ENCODE data around the gene VCAN.

The VCAN gene

DNA sequence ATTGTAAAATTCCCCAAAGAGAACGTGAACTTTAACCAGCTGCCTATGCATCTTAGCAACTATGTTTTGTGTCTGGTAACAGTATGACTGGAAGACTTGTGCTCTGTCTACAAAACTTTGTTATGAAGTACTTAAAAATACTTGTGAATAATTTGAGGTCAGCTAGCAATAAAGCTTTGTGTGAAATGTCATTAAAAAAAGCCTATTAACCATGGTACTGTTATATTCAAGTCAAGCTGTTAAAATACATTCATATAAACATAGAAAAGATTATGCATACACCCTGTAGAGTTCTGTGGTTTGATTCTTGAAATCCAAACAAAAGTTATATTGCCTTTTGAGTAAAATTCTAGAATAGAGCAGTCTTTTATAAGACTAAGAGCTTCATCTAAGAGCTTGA lies 60.1 kb downstream of the VCAN start:
- no peak for DNase-seq (ENCODE audit: low read depth in 2 of 2)

DNA sequence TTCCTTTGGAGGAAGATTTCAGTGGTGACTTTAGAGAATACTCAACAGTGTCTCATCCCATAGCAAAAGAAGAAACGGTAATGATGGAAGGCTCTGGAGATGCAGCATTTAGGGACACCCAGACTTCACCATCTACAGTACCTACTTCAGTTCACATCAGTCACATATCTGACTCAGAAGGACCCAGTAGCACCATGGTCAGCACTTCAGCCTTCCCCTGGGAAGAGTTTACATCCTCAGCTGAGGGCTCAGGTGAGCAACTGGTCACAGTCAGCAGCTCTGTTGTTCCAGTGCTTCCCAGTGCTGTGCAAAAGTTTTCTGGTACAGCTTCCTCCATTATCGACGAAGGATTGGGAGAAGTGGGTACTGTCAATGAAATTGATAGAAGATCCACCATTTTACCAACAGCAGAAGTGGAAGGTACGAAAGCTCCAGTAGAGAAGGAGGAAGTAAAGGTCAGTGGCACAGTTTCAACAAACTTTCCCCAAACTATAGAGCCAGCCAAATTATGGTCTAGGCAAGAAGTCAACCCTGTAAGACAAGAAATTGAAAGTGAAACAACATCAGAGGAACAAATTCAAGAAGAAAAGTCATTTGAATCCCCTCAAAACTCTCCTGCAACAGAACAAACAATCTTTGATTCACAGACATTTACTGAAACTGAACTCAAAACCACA lies 67.4 kb downstream of the VCAN start:
- no peak for DNase-seq (ENCODE audit: low read depth in 2 of 2)

- DNase-seq (ENCODE audit: low read depth in 2 of 2), result no peak
These were observed 67.9 kb downstream of the VCAN start for GRCh38 chr5:83539463-83539790.

- no peak for DNase-seq (ENCODE audit: low read depth in 2 of 2)
These were observed 68.6 kb downstream of the VCAN start for GRCh38 chr5:83540105-83540504.

DNA sequence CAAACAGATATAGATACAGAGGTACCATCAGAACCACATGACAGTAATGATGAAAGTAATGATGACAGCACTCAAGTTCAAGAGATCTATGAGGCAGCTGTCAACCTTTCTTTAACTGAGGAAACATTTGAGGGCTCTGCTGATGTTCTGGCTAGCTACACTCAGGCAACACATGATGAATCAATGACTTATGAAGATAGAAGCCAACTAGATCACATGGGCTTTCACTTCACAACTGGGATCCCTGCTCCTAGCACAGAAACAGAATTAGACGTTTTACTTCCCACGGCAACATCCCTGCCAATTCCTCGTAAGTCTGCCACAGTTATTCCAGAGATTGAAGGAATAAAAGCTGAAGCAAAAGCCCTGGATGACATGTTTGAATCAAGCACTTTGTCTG lies 69.2 kb downstream of the VCAN start:
- DNase-seq (ENCODE audit: low read depth in 2 of 2), result no peak

- no peak for DNase-seq (ENCODE audit: low read depth in 2 of 2)
These were observed 71.3 kb downstream of the VCAN start for GRCh38 chr5:83542839-83543238.

DNA sequence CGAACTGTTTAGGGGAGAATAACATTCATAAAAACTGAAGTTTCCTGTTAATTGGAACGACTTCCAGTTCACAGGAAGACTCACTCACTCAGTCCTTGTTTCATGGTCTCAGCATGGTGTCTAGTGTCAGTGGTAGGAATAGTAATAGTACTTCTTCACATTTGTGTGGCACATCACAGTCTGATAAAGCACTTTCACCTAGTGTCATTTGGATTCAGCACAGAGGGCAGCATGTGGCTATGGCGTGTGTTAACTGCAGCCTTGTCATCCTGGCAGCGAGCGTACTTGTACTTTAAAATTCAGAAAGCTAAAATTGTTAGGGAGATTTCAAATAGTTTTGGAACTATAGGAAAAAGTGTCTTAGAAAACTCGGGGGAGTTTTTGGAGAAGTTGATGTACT lies 72.4 kb downstream of the VCAN start:
- DNase-seq (ENCODE audit: low read depth in 2 of 2), result no peak

DNA sequence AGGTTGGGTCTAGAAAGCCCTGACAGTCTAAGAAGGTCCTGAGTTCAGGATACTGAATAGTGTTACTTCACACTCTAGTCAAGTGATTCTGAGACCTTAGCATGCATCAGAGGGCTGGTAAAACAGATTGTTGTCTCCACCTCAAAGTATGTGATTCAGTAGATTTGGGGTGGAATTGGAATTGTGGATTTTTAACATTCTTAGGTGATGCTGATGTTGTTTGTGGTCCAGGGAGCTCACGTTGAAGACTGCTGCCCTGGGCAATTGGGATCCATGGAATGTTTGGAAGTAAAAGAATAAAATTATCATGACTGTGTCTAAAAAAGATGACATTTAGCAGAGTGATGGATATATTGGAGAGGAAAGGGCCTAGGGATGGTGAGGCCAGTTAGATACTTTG lies 75.6 kb downstream of the VCAN start:
- no peak for DNase-seq (ENCODE audit: low read depth in 2 of 2)

DNA sequence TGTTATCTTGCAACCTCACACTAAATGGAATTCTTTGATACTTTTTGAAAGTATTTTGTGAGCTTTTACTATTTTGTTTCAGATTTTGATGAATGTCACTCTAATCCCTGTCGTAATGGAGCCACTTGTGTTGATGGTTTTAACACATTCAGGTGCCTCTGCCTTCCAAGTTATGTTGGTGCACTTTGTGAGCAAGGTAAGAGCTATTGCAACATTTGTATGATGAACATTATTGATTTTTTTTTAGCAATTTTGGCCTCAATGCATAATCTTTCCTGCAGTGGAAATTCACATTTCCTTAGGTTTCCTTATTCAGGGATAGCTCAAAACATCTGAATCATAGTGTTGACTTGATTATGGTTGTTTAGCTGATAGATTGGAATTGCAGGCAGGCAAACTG lies 76.3 kb downstream of the VCAN start:
- no peak for DNase-seq (ENCODE audit: low read depth in 2 of 2)

DNA sequence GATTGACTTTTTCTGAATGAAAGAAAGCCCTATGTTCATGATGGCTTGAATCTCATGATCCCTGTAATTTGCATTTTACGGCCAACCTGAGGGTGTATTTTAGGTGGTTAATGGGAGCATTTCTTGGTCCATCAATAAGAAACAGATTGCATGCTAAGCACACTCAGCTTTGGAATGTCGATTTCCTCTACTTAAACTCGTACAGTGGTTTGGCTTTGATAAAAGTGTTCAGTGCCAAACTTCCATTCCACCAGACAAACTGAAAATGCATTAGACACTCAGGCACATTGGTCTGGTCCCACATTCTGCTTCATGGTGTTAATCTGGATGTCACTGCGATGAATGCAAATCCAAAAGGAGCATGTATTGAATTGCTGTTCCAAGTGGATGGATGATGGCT lies 77.0 kb downstream of the VCAN start:
- no peak for DNase-seq (ENCODE audit: low read depth in 2 of 2)

DNA sequence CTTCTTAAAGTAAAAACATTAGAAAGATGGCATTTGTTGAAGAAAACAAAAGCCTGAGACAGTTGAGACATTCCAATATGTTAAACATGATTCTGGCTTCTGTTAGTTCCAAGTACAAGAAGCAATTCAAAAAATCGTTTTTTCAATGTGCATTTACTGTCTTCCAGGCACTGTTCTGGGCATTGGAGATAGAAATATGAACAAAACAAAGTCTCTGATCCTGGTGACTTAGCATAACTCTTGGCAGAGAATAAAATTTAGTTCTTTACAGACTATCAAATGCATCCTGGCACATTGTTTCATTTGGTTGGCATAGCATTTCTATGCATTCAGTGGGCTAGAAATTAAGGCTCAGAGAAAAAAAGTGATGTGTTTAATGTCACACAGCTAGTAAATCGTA lies 77.5 kb downstream of the VCAN start:
- DNase-seq (ENCODE audit: low read depth in 2 of 2), result no peak

- no peak for DNase-seq (ENCODE audit: low read depth in 2 of 2)
These were observed 78.1 kb downstream of the VCAN start for GRCh38 chr5:83549674-83550073.

GRCh38 chr5:83551821-83552220 lies 80.3 kb downstream of the VCAN start:
- DNase-seq (ENCODE audit: low read depth in 2 of 2), result no peak

DNA sequence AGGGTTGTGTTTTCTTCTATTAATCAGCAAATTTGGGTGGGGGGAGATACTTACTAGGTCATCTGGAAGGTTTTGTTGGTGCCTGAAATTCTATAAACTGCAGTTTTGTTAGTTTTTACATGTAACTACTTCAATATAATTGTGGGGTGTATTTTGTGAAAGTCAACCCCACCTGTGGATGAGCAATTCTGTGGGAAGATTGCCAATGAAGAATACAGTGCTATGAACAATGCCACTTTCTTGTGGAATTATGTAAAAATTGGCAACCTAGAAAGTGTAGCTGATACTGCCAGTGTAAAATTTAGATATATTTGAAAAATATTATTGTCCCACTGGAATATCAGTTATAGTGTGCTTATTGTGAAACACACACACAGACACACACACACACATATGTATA lies 80.7 kb downstream of the VCAN start:
- DNase-seq (ENCODE audit: low read depth in 2 of 2), result no peak

- no peak for DNase-seq (ENCODE audit: low read depth in 2 of 2)
These were observed 81.5 kb downstream of the VCAN start for GRCh38 chr5:83553000-83553486.

DNA sequence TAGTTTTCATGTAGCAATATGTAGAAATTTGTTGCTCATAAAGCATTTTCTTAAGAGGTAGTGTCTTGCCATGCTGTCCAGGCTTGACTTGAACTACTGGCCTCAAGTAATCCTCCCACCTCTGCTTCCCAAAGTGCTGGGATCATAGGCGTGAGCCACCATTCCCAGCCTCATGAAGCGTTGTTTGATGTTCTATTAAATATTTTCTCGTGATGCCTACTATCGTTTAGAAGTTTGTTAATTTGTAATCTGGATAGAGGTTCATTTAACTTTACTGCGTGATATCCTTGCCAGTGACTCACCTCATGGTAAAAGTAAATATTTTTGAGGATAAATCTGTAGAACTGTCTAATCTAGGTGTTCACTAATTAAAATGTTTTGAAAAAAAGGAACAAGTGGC lies 82.6 kb downstream of the VCAN start:
- no peak for DNase-seq (ENCODE audit: low read depth in 2 of 2)

DNA sequence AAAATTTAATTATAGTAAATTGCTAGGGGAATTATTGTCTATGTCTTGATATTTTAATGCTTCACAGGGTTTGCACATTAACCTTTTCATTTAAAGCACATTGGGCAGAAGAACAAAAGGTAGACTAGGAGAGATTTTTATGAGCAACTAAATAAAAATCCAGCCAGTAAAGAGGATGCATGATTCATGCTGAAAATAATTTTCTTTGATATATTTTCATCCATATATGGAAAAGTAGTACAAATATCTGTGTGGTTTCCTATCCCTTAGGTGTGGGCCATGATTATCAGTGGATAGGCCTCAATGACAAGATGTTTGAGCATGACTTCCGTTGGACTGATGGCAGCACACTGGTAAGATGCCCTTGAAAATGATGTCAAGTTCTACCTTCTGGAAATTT lies 83.1 kb downstream of the VCAN start:
- no peak for DNase-seq (ENCODE audit: low read depth in 2 of 2)

GRCh38 chr5:83555263-83555662 lies 83.7 kb downstream of the VCAN start:
- no peak for DNase-seq (ENCODE audit: low read depth in 2 of 2)

GRCh38 chr5:83556190-83556589 lies 84.6 kb downstream of the VCAN start:
- DNase-seq (ENCODE audit: low read depth in 2 of 2), result no peak

GRCh38 chr5:83559118-83559785 lies 87.7 kb downstream of the VCAN start:
- DNase-seq (ENCODE audit: low read depth in 2 of 2), result no peak

DNA sequence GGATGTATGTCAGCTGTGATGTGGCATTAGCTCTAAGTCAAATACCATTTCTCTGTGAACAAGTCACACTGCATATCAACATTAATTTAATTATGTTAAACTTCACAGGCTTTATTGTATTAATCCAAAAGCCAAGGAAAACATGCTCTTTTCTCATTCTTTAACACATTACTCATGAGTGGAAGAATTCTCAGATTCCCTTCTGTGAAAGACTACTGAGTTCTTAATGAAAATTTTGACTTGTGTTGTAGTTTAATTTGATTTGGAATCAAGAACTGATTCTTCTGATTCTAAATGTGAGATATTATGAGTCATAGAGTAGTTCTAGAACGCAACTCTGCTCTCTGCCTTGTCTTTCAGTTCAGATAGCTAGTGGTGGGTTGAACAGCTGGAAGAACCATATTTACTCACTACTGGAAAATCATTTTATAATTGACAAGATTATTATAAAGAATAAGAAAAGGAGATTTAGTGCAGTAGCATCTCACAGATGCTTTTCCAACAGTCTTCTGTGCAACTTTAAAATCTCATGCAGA lies 90.6 kb downstream of the VCAN start:
- DNase-seq (ENCODE audit: low read depth in 2 of 2), result no peak

GRCh38 chr5:83562791-83563557 lies 91.4 kb downstream of the VCAN start:
- DNase-seq (ENCODE audit: low read depth in 2 of 2), result no peak

DNA sequence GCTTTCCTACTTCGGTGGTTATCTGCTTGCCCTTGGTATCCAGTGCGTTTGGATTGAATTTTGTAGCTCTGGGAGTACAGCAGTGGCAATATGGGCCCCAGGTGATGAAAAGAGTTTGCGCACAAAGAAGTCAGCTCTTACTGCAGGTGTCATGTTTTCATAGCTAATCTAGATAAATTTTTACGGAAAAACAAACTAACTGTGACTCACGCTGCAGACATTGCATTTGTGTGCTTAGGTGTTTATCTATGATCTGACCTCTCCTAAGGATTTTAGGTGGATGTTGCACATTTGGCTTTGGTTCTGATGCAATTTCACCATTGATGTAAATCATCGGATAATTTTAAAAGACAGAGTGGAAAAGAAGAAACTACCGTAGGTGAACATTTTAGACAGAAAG lies 92.1 kb downstream of the VCAN start:
- DNase-seq (ENCODE audit: low read depth in 2 of 2), result no peak

Data from stimulated activated CD8-positive, alpha-beta memory T cell treated with anti-CD3 and anti-CD28 coated beads, Interleukin-7, amount 100 ng/mL, for 4 hours (primary cell).